Ascending aorta (tissue), 2 donors: ENCODE measurements around the gene AK5. TPM values are rescaled to one million over a fixed set of nuclear protein-coding genes. Genes with fewer than 3 reads are reported as not detected.

Experiments used
- DNase-seq, 2 donors: peaks; one replicate each; pipeline ENCODE4 v3.0.0-alpha.2; 2019; ENCODE audit warnings: low spot score in 2 of 2
- H3K27ac ChIP-seq, 2 donors: fragments of 200-600 bp; sonication (generic); one replicate each; pipeline ENCODE4 v1.5.1; 2016 to 2017; ENCODE audit warnings: mild to moderate bottlenecking in 1 of 2
- H3K27me3 ChIP-seq: fragments of 200-600 bp; sonication (generic); one replicate; pipeline ENCODE4 v1.5.1; 2017
- H3K36me3 ChIP-seq, 2 donors: fragments of 200-600 bp; sonication (generic); one replicate each; pipeline ENCODE4 v1.5.1; 2016
- H3K4me1 ChIP-seq, 2 donors: fragments of 200-600 bp; sonication (generic); one replicate each; pipeline ENCODE4 v1.5.1; 2016 to 2017; ENCODE audit warnings: mild to moderate bottlenecking in 1 of 2
- H3K4me3 ChIP-seq, 2 donors: fragments of 200-600 bp; sonication (generic); one replicate each; pipeline ENCODE4 v1.5.1; 2016 to 2017; ENCODE audit warnings: mild to moderate bottlenecking in 1 of 2
- H3K9me3 ChIP-seq, 2 donors: fragments of 200-600 bp; sonication (generic); one replicate each; pipeline ENCODE4 v1.5.1; 2016
- intact Hi-C: fragments of 100-400 bp; cut with DNase I; formaldehyde crosslinking; loops from one replicate; pipeline ENCODE4 v1.15.1; 2023
- total RNA-seq: library from RNA; depleted of rRNA; stranded (reverse); fragments of >200 nt; gene quantifications from one replicate; pipeline ENCODE4 v1.1.0, GENCODE V29; 2016
- TF ChIP-seq, protein P1 (sequence below), 3 experiments: fragments of 200-600 bp in 2 of 3; fragments of 450-650 bp in 1 of 3; sonication (generic) in 2 of 3; IDR thresholded peaks; one replicate each; pipeline ENCODE4 v1.5.1; 2016 to 2019; ENCODE audit warnings: antibody characterized with exemption in 3 of 3, mild to moderate bottlenecking in 1 of 3, moderate library complexity in 1 of 3

AK5 gene
- total RNA-seq, 1 donor from 2014 or later = not detected

- no peak overlapping the region for H3K27ac ChIP-seq
- H3K4me1 ChIP-seq = peaks cover 0 to 7% of the 10 kb centered on the region in 2 donors
- H3K36me3 ChIP-seq = no peaks in the 10 kb centered on the region
- intact Hi-C loops = no loop called here
- H3K27me3 ChIP-seq = no peaks in the 10 kb centered on the region
- H3K4me3 ChIP-seq = no peak overlapping the region
- no peak for DNase-seq
- no peaks in the 10 kb centered on the region for H3K9me3 ChIP-seq
- TF ChIP-seq, protein P1, sequence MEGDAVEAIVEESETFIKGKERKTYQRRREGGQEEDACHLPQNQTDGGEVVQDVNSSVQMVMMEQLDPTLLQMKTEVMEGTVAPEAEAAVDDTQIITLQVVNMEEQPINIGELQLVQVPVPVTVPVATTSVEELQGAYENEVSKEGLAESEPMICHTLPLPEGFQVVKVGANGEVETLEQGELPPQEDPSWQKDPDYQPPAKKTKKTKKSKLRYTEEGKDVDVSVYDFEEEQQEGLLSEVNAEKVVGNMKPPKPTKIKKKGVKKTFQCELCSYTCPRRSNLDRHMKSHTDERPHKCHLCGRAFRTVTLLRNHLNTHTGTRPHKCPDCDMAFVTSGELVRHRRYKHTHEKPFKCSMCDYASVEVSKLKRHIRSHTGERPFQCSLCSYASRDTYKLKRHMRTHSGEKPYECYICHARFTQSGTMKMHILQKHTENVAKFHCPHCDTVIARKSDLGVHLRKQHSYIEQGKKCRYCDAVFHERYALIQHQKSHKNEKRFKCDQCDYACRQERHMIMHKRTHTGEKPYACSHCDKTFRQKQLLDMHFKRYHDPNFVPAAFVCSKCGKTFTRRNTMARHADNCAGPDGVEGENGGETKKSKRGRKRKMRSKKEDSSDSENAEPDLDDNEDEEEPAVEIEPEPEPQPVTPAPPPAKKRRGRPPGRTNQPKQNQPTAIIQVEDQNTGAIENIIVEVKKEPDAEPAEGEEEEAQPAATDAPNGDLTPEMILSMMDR (IDR thresholded peaks at IDR 0.05) = no peak
These were observed 181.4 kb downstream of the AK5 start for GRCh38 chr1:77463216-77463615.

DNA sequence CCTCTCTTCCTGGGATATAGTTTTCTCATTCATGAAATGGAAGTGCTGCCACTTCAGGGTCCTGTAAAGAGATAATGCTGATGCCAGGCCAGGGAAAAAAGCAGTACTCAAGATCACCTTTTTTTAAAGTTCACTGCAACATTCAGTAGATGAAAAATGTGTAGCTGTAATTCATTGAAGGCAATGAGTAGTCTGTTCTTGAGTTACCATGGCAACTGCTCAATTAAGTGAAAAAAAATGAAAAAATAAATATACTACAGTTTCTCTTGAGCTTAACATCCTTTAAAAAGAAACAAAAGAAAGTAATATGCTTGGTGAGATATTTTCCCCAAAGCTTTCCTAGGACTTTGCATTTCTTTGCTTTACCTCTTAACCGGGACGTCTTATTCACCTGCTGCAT is 183.3 kb downstream of the AK5 start:
- no peaks in the 10 kb centered on the region for H3K9me3 ChIP-seq
- H3K4me1 ChIP-seq = peaks cover 0 to 15% of the 10 kb centered on the region in 2 donors
- H3K27ac ChIP-seq = no peak overlapping the region
- no peaks in the 10 kb centered on the region for H3K27me3 ChIP-seq
- no peak for DNase-seq
- no peaks in the 10 kb centered on the region for H3K36me3 ChIP-seq
- intact Hi-C loops = no loop called here
- TF ChIP-seq, protein P1 (IDR thresholded peaks at IDR 0.05) = no peak
- H3K4me3 ChIP-seq = no peak overlapping the region

GRCh38 chr1:77465922-77466321 is 184.1 kb downstream of the AK5 start:
- no peak for DNase-seq
- TF ChIP-seq, protein P1 (IDR thresholded peaks at IDR 0.05) = no peak
- intact Hi-C loops = no loop called here
- H3K27me3 ChIP-seq = no peaks in the 10 kb centered on the region
- no peaks in the 10 kb centered on the region for H3K36me3 ChIP-seq
- peaks cover 0 to 15% of the 10 kb centered on the region in 2 donors for H3K4me1 ChIP-seq
- H3K4me3 ChIP-seq = no peak overlapping the region
- H3K9me3 ChIP-seq = no peaks in the 10 kb centered on the region
- H3K27ac ChIP-seq = no peak overlapping the region

GRCh38 chr1:77467021-77467595 is 185.3 kb downstream of the AK5 start:
- Histone ChIP-seq H3K4me1 (peaks cover 0 to 15% of the 10 kb centered on the region in 2 donors), H3K27ac (no peak overlapping the region), H3K4me3 (no peak overlapping the region), H3K36me3 (no peaks in the 10 kb centered on the region), H3K9me3 (no peaks in the 10 kb centered on the region), H3K27me3 (no peaks in the 10 kb centered on the region)
- TF ChIP-seq, protein P1 (IDR thresholded peaks at IDR 0.05) = no peak
- intact Hi-C loops = no loop called here
- no peak for DNase-seq

DNA sequence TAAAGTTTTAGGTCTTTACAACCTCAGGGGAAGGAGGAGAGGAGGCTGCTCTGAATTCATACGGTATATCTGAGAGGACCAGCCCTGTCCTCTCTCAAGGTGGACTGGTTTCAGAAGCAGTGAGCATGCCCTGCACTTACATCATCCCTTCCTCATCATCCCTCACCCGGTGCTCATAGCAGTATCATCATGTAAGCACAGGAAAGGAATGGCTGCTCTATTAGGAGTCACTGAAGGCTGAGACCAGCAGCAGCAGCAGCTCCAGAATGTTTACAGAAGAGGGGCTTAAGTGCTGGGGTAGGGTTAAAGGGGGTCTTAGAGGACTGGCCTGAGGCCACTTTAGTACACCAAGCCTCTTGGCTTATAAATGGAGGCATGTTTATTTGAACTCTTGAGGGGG is 185.9 kb downstream of the AK5 start:
- intact Hi-C loops = no loop called here
- peaks cover 0 to 15% of the 10 kb centered on the region in 2 donors for H3K4me1 ChIP-seq
- no peaks in the 10 kb centered on the region for H3K27me3 ChIP-seq
- TF ChIP-seq, protein P1 (IDR thresholded peaks at IDR 0.05) = no peak
- H3K27ac ChIP-seq = peak overlapping the region; percentile 54 to 69
- DNase-seq = no peak
- no peaks in the 10 kb centered on the region for H3K36me3 ChIP-seq
- H3K9me3 ChIP-seq = peaks cover 0 to 5% of the 10 kb centered on the region in 2 donors
- no peak overlapping the region for H3K4me3 ChIP-seq
